T-helper 2 cell treated with Interferon-gamma antibody and Interleukin-4, amounts not matched to agents 100 ng/mL and 5 ng/mL, for 36 hours (primary cell): Measurements from ENCODE around the gene RTP4. TPM values are rescaled to one million over a fixed set of nuclear protein-coding genes. Genes with fewer than 3 reads are reported as not detected.
"Not testable (repeated sequence)": the region's sequence is repeated elsewhere in the genome, so short reads cannot be mapped to it uniquely, and the experiment has no call there.

ENCODE experiments used
- intact Hi-C: fragments of 100-400 bp; cut with micrococcal nuclease; formaldehyde crosslinking; loops from one replicate; pipeline ENCODE4 v1.15.1; 2023
- total RNA-seq: library from RNA; stranded (reverse); gene quantifications from 2 replicates; pipeline ENCODE4 v1.2.3, GENCODE V29; 2022

RTP4 gene
- total RNA-seq, 1 donor from 2014 or later: 13.0 TPM

DNA sequence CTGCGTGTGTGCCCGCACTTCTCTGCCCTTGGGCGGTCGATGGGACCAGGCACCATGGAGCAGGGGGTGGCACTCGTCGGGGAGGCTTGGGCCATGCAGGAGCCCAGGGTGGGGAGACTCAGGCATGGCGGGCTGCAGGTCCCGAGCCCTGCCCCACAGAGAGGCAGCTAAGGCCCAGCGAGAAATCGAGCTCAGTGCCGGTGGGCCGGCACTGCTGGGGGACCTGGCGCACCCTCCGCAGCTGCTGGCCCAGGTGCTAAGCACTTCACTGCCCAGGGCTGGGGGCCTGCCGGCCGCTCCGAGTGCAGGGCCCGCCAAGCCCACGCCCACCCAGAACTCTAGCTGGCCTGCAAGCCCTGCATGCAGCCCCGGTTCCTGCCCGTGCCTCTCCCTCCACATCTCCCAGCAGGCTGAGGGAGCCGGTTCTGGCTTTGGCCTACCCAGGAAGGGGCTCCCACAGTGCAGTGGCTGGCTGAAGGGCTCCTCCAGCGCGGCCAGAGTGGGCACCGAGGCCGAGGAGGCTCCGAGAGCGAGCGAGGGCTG is 553 bp upstream of the RTP4 start:
- intact Hi-C loops: loop anchor here (5.0 to 10.0 kb wide), 2 partner anchors 437 to 1765 kb away; no protein-coding TSS in a partner anchor

DNA sequence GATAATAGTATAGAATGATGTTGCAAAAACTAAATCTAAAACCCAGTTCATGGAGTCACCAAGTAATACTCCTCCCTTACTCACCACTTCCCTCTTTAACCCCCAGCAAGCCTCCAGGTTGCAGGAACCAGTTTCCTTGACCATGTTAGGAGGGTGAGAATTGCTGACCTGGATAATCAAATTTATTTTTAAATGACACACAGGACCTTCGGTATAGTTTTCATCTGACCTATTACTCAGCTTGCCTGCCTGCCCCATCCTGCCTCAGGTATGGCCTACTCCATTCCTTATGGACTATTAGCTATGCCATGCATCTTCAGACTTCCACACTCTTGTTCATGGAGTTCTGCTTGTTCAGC is 883 bp downstream of the RTP4 start:
- intact Hi-C loops: loop anchor here (5.0 to 10.0 kb wide), 2 partner anchors 436 to 1763 kb away; no protein-coding TSS in a partner anchor

DNA sequence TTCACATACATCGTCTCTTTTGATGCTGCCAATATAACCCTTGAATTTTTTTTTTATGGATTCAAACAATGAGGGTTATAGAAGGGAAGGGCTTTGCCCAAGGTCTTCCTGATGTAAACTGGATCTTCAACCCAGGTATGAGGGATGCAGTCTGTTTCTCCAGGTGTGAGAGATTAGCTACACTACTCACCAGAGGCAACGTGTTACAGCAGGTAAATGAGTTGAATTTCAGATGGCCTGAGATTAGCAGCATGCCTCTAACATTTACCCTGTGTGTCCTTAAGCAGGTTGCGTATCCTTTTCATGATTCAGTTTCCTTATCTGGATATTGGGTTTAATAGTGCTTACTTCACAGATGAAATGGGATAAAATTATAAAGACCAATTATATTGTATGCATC is 1.9 kb downstream of the RTP4 start:
- intact Hi-C loops: no loop called here

DNA sequence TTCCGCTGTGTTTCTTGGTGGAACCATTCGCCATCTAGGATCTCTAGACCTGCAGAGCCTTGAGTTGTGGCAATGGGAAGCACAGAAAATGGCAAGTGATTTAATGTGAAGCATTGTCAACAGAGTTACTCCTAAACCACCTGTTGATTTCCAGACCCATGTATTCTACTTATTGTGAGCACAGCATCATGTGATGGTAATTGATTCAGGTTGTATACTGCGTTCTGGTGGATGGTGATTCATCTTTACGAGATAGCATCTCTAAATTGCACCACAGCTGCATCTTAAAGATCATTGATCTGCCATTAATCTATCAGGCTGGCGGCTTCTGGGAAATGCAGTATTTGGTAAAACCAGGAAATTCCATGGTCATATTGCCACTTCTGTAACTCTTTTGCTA is 7.4 kb downstream of the RTP4 start:
- intact Hi-C loops: no loop called here

DNA sequence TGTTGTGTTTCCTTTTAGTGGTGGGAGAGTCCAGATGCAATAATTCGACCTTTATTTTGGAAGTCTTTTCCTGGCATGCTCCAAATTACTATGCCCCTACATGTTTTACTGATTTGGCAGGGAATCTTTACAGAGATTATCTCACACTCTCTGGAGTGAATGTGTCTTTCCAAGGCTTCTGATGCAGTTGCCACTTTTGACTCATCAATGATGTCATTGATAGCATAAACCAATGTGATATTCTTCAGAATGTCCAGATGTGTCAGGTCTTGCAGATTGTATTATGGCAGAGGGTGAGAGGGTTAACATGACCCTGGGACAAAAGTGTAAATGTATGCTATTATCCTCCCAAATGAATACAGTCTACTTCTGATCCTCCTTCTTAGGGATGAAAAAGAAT is 9.7 kb downstream of the RTP4 start:
- intact Hi-C loops: no loop called here

DNA sequence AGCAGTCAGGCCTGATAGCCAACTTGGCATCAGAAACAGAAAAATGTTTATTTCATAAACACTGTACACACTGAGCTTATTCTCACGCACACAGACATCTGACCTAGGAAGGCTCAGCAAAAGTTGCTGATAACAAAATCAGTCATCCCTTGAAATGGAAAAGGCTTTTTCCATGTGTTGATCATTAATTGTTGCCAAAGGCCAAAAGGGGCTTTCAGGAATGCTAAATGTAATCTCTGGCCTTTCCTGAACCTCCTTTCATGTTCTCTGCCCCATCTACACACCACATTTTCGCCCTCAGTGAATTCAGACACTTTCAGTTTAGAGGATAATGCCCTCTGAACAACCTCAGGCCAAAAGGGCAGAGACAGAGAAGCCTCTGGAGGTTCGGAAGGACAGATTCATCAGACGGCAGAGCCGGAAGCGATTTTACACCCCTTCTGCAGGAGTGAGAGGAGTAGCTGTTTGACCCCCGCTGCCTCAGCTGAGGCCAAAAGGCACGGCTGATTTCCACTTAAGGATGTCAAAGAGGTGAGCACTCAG is 14.5 kb downstream of the RTP4 start:
- intact Hi-C loops: no loop called here

DNA sequence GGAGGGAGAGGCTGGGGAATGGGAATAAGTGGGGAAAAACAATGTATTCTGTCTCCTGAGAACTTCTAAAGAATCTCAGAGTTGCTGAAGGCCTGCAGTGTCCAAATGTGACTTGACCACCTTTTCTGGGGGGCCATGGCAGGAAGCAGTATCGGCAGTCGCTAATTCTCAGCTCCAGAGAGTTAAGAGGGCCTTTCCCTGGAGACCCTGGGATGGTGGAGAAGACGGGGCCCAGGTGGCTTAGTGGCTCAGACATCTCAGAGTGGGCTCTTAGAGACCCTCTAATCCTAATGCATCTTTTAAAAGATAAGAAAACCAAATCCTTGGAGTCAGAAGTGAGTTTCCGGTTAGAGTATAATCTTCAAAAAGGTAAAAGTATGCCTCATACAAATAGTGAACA is 15.1 kb downstream of the RTP4 start:
- intact Hi-C loops: no loop called here

DNA sequence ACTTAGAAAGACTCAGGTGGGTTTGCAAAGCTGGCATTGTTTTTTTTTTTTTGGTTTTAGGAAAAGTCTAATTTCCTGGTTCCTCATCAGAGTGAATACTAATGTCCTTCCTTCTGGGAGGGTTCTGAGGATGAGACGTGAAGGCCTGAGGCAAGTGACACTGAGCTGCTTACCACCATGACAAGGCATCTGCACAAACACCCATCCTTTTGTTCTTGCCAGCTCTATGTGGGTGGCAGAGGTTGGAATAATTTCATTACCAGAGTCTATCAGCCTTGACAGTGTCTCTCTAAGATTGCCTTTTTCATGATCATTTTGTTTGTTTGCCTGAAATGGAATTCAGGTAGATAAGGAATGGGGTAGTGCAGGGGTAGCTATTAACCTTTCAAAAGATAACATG is 17.1 kb downstream of the RTP4 start:
- intact Hi-C loops: no loop called here

DNA sequence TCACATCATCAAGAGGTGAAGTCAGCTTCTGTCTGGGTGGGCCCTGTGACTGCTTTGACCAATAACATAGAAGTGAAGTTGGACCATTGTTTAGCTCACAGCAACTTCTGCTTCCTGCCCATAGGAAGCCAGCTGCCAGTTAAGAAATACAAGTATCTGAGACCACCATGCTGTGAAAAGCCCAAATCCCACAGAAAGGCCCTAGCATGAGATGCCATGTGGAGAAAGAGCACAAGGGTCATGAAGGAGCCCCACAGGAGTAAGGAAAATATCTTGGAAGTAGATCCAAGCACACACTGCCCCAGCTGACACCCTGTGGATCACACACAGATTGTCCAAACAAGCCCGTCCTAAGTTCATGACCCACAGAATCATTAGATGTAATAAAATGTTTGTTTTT is 28.5 kb downstream of the RTP4 start:
- intact Hi-C loops: no loop called here

DNA sequence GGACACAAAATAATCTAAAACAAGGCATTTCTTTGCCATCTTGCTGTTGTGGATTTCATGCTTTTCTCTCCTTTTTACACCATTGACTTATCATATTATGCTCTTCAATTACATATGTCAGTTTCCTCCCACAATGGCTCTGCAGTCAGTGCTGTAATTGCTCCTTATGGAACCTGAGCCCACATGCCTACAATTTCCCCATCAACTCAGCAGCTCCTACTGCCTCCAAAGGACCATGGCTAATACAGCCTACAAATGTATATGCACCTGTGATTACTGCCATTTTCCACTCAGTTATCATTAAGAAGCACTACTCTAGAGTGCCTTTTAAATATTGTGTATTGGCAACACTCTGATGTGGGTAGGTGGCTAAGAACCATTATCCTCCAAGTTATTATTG is 30.8 kb downstream of the RTP4 start:
- intact Hi-C loops: no loop called here

DNA sequence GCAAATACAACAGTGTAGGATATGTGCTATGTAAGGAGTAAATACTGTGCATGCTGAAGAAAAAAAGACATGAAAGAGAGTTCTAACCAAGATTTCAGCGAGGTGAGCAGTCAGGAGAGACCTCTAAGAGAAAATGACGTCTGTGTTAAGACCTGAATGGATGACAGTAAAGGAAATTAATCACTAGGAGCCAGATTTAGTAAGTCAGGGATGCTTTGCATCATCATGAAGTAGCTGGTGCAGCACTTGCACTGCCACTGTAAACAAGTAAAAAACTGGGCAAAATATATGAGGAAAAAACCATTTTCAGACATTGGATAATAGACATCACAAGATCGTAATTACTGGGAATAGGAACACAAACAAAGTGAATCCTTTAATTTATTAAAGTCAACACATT is 32.6 kb downstream of the RTP4 start:
- intact Hi-C loops: no loop called here

DNA sequence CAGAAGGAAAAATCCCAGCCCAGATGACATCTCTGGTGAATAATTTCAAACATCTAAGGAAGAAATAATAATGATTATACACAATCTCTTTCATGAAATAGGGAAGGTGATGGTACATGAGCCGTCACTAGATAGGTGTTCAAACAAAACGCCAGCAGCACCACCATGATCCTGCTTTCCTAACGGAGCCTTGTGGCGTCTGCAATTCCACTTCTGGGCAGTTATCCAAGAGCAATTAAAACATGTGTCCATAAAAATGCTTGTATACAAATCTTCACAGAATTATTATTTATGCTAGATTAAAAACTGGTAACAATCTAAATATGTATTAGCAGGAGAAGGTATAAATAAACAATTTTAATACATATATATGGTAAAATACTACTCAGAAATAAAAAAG is 33.7 kb downstream of the RTP4 start:
- intact Hi-C loops: no loop called here

DNA sequence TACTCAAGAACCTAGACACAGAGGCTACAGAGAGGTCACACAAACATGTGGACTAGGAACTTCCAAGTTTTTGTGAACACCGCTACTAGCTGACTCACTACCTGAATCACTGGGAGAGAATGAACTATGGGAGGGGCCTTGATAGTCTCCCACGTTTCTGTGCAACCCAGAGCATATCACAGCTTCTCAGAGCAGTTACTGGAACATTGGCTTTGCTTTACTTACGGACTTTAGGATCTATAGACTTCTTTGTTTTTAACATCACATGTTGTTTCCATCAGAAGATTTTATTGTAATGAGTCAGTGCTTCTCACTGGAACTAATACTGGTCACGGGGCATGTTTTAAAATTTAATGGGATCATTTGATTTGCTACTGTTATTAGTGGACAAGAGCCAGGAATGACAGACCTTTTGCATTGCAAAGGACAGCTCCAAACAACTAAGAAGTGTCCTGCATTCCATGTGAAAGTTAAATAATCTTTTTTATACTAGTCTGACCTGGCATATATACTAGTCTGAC is 35.6 kb downstream of the RTP4 start:
- intact Hi-C loops: no loop called here

DNA sequence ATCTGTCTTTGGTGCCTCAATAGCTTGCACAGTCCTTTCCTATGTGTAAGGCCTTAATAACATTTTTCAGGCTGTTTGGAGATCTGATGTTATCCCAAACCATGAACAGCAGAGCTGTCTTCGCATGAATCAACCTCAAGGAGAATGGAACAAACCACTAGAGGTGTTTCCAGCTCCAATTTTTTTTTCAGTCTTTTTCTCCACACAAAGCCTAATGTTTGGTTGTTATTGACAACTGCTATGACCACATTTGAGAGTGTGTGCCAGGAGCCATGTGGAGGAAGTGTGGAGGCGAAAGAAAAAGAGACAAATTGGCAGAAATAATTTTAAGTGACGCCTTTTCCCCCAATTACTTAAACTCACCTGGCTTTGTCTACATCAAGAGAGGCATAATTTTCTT is 38.7 kb downstream of the RTP4 start:
- intact Hi-C loops: no loop called here

DNA sequence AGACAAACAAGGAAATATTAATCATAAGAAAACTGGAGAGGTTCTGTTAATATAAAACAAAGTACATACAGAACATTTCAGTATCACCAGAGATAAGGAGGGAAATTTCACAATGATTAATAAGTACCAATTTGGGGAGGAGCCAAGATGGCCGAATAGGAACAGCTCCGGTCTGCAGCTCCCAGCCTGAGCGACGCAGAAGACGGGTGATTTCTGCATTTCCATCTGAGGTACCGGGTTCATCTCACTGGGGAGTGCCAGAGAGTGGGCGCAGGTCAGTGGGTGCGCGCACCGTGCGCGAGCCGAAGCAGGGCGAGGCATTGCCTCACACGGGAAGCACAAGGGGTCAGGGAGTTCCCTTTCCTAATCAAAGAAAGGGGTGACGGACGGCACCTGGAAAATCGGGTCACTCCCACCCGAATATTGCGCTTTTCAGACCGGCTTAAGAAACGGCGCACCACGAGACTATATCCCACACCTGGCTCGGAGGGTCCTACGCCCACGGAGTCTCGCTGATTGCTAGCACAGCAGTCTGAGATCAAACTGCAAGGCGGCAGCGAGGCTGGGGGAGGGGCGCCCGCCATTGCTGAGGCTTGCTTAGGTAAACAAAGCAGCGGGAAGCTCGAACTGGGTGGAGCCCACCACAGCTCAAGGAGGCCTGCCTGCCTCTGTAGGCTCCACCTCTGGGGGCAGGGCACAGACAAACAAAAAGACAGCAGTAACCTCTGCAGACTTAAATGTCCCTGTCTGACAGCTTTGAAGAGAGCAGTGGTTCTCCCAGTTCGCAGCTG is 44.0 kb downstream of the RTP4 start:
- intact Hi-C loops: not testable (repeated sequence)

Other genes starting within 250 kb of the RTP4 start
- 19.7 and 21.4 TPM in 2 replicates for gene RPL39L, start 228.9 kb upstream of the RTP4 start, total RNA-seq
- gene RTP1, start 170.9 kb upstream of the RTP4 start, total RNA-seq: not detected in 2 replicates
- gene MASP1, start 76.6 kb upstream of the RTP4 start, total RNA-seq: not detected in 2 replicates